ENCODE measurements around the gene IQGAP2. TPM values are rescaled to one million over a fixed set of nuclear protein-coding genes. Genes with fewer than 3 reads are reported as not detected.

The IQGAP2 gene
- total RNA-seq, 1 donor = 0.36 TPM

- peak overlapping the region; percentile 67 for H3K27ac ChIP-seq (ENCODE audit: low read depth, low read length)
- no peaks in the 10 kb centered on the region for H3K9me3 ChIP-seq (ENCODE audit: low read depth, low read length)
- H3K4me1 ChIP-seq (ENCODE audit: insufficient read depth, low read length) = peaks cover 37% of the 10 kb centered on the region
- H3K4me2 ChIP-seq (ENCODE audit: insufficient read depth, low read length) = peak overlapping the region; percentile 22
- H3K36me3 ChIP-seq (ENCODE audit: insufficient read depth, low read length) = no peaks in the 10 kb centered on the region
- no peaks in the 10 kb centered on the region for H3K27me3 ChIP-seq (ENCODE audit: insufficient read depth, low read length)
- H3K4me3 ChIP-seq (ENCODE audit: insufficient read depth, low read length) = no peak overlapping the region
- TF ChIP-seq CTCF (IDR thresholded peaks at IDR 0.05; ENCODE audit: extremely low read depth, low read depth, low read length) = no peak
- no peaks in the 10 kb centered on the region for H4K20me1 ChIP-seq (ENCODE audit: insufficient read depth, low read length)
- peak; percentile 81 for DNase-seq (ENCODE audit: insufficient read length, low spot score, missing footprints)
- H2AFZ ChIP-seq (ENCODE audit: low read length) = no peak overlapping the region
- peaks cover 8% of the 10 kb centered on the region for H3K79me2 ChIP-seq (ENCODE audit: insufficient read depth, low read length)
These were observed 214.6 kb downstream of the IQGAP2 start for GRCh38 chr5:76617675-76618074.

GRCh38 chr5:76620166-76620565 is 217.1 kb downstream of the IQGAP2 start:
- no peak for TF ChIP-seq CTCF (IDR thresholded peaks at IDR 0.05; ENCODE audit: extremely low read depth, low read depth, low read length)
- Histone ChIP-seq H3K79me2 (ENCODE audit: insufficient read depth, low read length) (peaks cover 8% of the 10 kb centered on the region), H2AFZ (ENCODE audit: low read length) (no peak overlapping the region), H3K27me3 (ENCODE audit: insufficient read depth, low read length) (no peaks in the 10 kb centered on the region), H3K4me1 (ENCODE audit: insufficient read depth, low read length) (peaks cover 45% of the 10 kb centered on the region), H3K9me3 (ENCODE audit: low read depth, low read length) (no peaks in the 10 kb centered on the region), H3K4me2 (ENCODE audit: insufficient read depth, low read length) (peak overlapping the region; percentile 19), H3K4me3 (ENCODE audit: insufficient read depth, low read length) (no peak overlapping the region), H3K27ac (ENCODE audit: low read depth, low read length) (no peak overlapping the region), H4K20me1 (ENCODE audit: insufficient read depth, low read length) (no peaks in the 10 kb centered on the region), H3K36me3 (ENCODE audit: insufficient read depth, low read length) (no peaks in the 10 kb centered on the region)
- no peak for DNase-seq (ENCODE audit: insufficient read length, low spot score, missing footprints)

- H3K4me3 ChIP-seq (ENCODE audit: insufficient read depth, low read length) = peak overlapping the region; percentile 64
- peak overlapping the region; percentile 1 for H2AFZ ChIP-seq (ENCODE audit: low read length)
- peaks cover 8% of the 10 kb centered on the region for H3K79me2 ChIP-seq (ENCODE audit: insufficient read depth, low read length)
- H3K4me2 ChIP-seq (ENCODE audit: insufficient read depth, low read length) = peak overlapping the region; percentile 91
- H4K20me1 ChIP-seq (ENCODE audit: insufficient read depth, low read length) = no peaks in the 10 kb centered on the region
- DNase-seq (ENCODE audit: insufficient read length, low spot score, missing footprints) = no peak
- TF ChIP-seq CTCF (IDR thresholded peaks at IDR 0.05; ENCODE audit: extremely low read depth, low read depth, low read length) = no peak
- no peaks in the 10 kb centered on the region for H3K27me3 ChIP-seq (ENCODE audit: insufficient read depth, low read length)
- no peaks in the 10 kb centered on the region for H3K9me3 ChIP-seq (ENCODE audit: low read depth, low read length)
- H3K4me1 ChIP-seq (ENCODE audit: insufficient read depth, low read length) = peaks cover 29% of the 10 kb centered on the region
- no peak overlapping the region for H3K27ac ChIP-seq (ENCODE audit: low read depth, low read length)
- no peaks in the 10 kb centered on the region for H3K36me3 ChIP-seq (ENCODE audit: insufficient read depth, low read length)
These were observed 219.0 kb downstream of the IQGAP2 start for GRCh38 chr5:76622076-76622475.

GRCh38 chr5:76622973-76623596 is 220.0 kb downstream of the IQGAP2 start, which contains the start of gene F2RL2:
Gene F2RL2, minus strand, starts transcription at chr5:76623403. Its CDS starts 173 bp downstream, at chr5:76623230.
- Histone ChIP-seq H3K4me1 (ENCODE audit: insufficient read depth, low read length) (peaks cover 19% of the 10 kb centered on the region), H3K4me2 (ENCODE audit: insufficient read depth, low read length) (peak within 1 kb of the TSS; percentile 91), H2AFZ (ENCODE audit: low read length) (peak within 1 kb of the TSS; percentile 89), H4K20me1 (ENCODE audit: insufficient read depth, low read length) (no peaks in the 10 kb centered on the region), H3K9me3 (ENCODE audit: low read depth, low read length) (no peaks in the 10 kb centered on the region), H3K36me3 (ENCODE audit: insufficient read depth, low read length) (no peaks in the 10 kb centered on the region), H3K4me3 (ENCODE audit: insufficient read depth, low read length) (peak within 1 kb of the TSS; percentile 64), H3K27me3 (ENCODE audit: insufficient read depth, low read length) (no peaks in the 10 kb centered on the region), H3K79me2 (ENCODE audit: insufficient read depth, low read length) (peaks cover 8% of the 10 kb centered on the region), H3K27ac (ENCODE audit: low read depth, low read length) (peak within 1 kb of the TSS; percentile 86)
- no peak for TF ChIP-seq CTCF (IDR thresholded peaks at IDR 0.05; ENCODE audit: extremely low read depth, low read depth, low read length)
- no peak for DNase-seq (ENCODE audit: insufficient read length, low spot score, missing footprints)

Measured in osteoblast (primary cell).